Colonic mucosa (tissue), 4 donors: ENCODE data around the gene THAP3. TPM values are rescaled to one million over a fixed set of nuclear protein-coding genes. Genes with fewer than 3 reads are reported as not detected.
A peak's percentile ranks its signal among the peaks of the same experiment; 100 is the strongest.
"Not testable (repeated sequence)": the region's sequence is repeated elsewhere in the genome, so short reads cannot be mapped to it uniquely, and the experiment has no call there.

Source experiments
- DNase-seq: peaks from one replicate; pipeline ENCODE4 v3.0.0-alpha.2; 2020
- H3K27ac ChIP-seq: fragments of 200-600 bp; one replicate; pipeline ENCODE4 v1.8.0; 2021
- H3K27me3 ChIP-seq: fragments of 200-600 bp; one replicate; pipeline ENCODE4 v1.8.0; 2021
- H3K36me3 ChIP-seq: fragments of 200-600 bp; one replicate; pipeline ENCODE4 v1.8.0; 2021
- H3K4me1 ChIP-seq: fragments of 200-600 bp; one replicate; pipeline ENCODE4 v1.8.0; 2021; ENCODE audit warnings: mild to moderate bottlenecking
- H3K4me3 ChIP-seq: fragments of 200-600 bp; one replicate; pipeline ENCODE4 v1.8.0; 2021
- H3K9ac ChIP-seq, 2 donors: one replicate each; pipeline ENCODE4 v1.7.0; 2013; ENCODE audit warnings: control low read depth in 2 of 2, low read depth in 2 of 2, low read length in 2 of 2
- H3K9me3 ChIP-seq: fragments of 200-600 bp; one replicate; pipeline ENCODE4 v1.8.0; 2021
- CTCF ChIP-seq: fragments of 200-600 bp; IDR thresholded peaks from one replicate; pipeline ENCODE4 v1.8.0; 2022; ENCODE audit warnings: antibody characterized with exemption, mild to moderate bottlenecking
- intact Hi-C: fragments of 100-400 bp; cut with DNase I; formaldehyde crosslinking; loops from one replicate; pipeline ENCODE4 v1.14.1; 2022
- total RNA-seq, 2 donors: library from RNA; stranded (reverse); fragmentation: NEBNext Ultra II Directional in 1 of 2; extraction: Animal tissue kit (Norgen Biotek cat#: 25700) in 1 of 2; gene quantifications; one replicate each; pipeline ENCODE4 v1.2.1, GENCODE V29; 2021
- donor health status: healthy.
- donor health status: DM: no; HTN: no; CAD: no.
- donor health status: DM: no; HTN: no; CAD: no.

Gene THAP3
- total RNA-seq, 2 donors from 2014 or later, result 9.1 to 18.2 TPM

- Histone ChIP-seq H3K27me3 (no peaks in the 10 kb centered on the region), H3K4me1 (no peaks in the 10 kb centered on the region), H3K9ac (no peak overlapping the region), H3K4me3 (no peak overlapping the region), H3K9me3 (no peaks in the 10 kb centered on the region), H3K27ac (no peak overlapping the region), H3K36me3 (no peaks in the 10 kb centered on the region)
- peak; percentile 62 for DNase-seq
- TF ChIP-seq CTCF, result peak; percentile 42
- intact Hi-C loops, result loop anchor here (10.0 kb wide), 1 partner anchor 80 kb away; the partner anchor contains the start of genes NOL9 and TAS1R1
Observed at GRCh38 chr1:6634371-6635052, 9.8 kb downstream of the THAP3 start.

- no peak for TF ChIP-seq CTCF
- Histone ChIP-seq H3K9ac (no peak overlapping the region), H3K27me3 (no peaks in the 10 kb centered on the region), H3K4me3 (no peak overlapping the region), H3K9me3 (no peaks in the 10 kb centered on the region), H3K36me3 (peaks cover 4% of the 10 kb centered on the region), H3K4me1 (no peaks in the 10 kb centered on the region), H3K27ac (no peak overlapping the region)
- no peak for DNase-seq
- intact Hi-C loops, result loop anchor here (10.0 kb wide), 1 partner anchor 81 kb away; the partner anchor contains the start of genes NOL9 and TAS1R1
Observed at GRCh38 chr1:6635161-6635909, 10.7 kb downstream of the THAP3 start.

DNA sequence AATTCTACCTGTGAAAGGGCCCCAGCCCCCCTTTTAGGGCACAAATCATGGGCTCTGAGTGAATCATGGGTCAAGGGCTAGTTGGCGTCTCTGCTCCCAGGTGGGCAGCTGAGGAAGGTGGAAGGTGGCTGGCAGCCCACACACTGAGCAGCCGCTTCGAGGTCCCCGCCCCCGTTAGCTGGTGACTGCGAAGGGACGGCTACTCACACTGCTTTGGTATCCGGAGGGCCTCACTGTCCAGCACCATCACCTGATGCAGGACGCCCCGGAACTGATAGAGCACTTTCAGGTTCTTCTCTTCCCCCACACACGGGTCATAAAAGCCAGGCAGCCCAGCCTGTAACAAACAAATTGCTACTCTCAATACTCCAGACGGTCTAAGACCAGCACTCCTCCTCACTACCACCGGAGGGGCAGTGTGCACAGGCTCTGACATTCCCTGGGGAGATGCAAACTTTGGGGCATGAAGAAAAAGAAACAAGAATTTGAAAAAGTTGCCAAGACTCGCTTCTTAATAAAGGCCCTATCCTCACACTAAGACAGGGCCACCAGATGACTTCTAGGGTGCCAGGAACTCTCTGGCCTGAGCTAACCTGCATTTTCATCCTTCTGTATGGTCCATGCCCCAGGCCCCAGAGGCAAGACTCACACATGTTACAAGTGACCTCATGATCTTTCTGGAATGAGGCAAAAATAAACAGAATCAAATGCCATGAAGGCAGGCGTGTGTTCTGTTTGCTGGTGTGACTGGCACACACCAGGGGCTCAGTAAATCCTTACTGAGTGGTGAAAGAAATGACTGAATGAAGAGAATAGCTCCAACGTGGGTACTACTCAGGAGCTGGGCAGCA lies 11.5 kb downstream of the THAP3 start:
- Histone ChIP-seq H3K4me3 (no peak overlapping the region), H3K9ac (no peak overlapping the region), H3K9me3 (no peaks in the 10 kb centered on the region), H3K36me3 (peaks cover 4% of the 10 kb centered on the region), H3K27ac (no peak overlapping the region), H3K4me1 (no peaks in the 10 kb centered on the region), H3K27me3 (no peaks in the 10 kb centered on the region)
- DNase-seq, result no peak
- TF ChIP-seq CTCF, result no peak
- intact Hi-C loops, result loop anchor here (10.0 kb wide), 1 partner anchor 81 kb away; the partner anchor contains the start of genes NOL9 and TAS1R1

DNA sequence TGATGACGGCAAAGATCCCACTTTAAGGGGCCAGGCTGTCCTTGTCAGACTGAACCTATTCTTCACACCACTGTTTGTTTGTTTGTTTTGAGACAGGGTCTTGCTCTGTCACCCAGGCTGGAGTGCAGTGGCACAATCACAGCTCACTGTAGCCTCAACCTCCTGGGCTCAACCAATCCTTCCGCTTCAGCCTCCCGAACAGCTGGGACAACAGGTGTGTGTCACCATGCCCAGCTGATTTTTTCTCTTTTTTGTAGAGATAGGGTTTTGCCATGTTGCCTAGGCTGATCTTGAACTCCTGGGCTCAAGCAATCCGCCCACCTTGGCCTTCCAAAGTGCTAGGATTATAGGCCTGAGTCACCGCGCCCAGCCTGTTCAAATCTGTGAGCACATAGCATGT lies 12.1 kb downstream of the THAP3 start:
- not testable (repeated sequence) for H3K4me3 ChIP-seq, H3K4me1 ChIP-seq, H3K9me3 ChIP-seq, H3K27me3 ChIP-seq, H3K27ac ChIP-seq, H3K36me3 ChIP-seq, DNase-seq, H3K9ac ChIP-seq
- intact Hi-C loops, result loop anchor here (10.0 kb wide), 1 partner anchor 82 kb away; the partner anchor contains the start of genes NOL9 and TAS1R1

DNA sequence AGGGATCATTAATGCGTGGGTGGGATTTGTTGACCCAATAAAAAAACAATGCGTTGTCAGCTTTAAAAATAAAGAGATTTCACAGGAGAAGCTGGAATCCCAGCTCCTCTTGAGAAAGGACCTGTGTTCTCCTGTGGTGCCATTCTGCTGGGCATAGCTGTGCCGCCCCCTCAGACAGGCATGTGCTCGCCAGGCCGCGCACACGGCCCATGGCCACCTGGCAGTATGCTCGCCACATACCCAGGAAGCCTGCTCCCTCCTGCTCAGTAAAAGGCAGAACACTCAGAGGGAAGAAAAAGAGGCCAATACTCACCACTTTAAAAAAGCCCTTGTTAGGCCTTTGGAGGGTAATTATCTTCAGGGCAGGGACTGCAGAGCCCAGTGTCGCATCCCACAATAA lies 13.1 kb downstream of the THAP3 start:
- TF ChIP-seq CTCF, result no peak
- no peak overlapping the region for H3K4me3 ChIP-seq
- H3K27me3 ChIP-seq, result no peaks in the 10 kb centered on the region
- peaks cover 4% of the 10 kb centered on the region for H3K36me3 ChIP-seq
- no peak overlapping the region for H3K27ac ChIP-seq
- DNase-seq, result no peak
- intact Hi-C loops, result loop anchor here (10.0 kb wide), 1 partner anchor 83 kb away; the partner anchor contains the start of genes NOL9 and TAS1R1
- H3K9ac ChIP-seq, result no peak overlapping the region
- H3K9me3 ChIP-seq, result no peaks in the 10 kb centered on the region
- H3K4me1 ChIP-seq, result no peaks in the 10 kb centered on the region
